ENCODE results near the gene YPEL2.
A peak's percentile ranks its signal among the peaks of the same experiment; 100 is the strongest.

YPEL2 gene

DNA sequence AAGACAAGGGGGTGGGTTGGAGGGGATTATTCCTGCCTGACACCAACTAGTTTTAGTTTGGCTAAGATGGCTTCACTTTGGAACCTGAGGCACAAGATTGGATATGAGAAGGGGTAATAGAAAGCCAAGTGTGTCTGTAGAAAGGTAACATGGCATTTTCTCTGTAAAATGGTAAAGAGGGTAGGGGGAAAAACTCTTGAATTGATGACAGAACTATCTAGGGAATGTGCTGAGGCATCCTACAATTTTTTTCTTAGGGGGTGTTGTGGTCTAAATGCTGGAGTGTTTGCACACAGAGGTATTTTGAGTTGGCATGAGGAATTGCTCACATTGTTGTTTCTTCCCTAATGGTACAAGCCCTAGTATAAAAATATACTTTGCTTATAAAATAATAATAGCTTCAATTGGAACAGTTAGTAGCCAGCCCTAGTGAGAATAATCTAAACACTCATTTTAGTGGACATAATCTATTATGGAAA lies 25.8 kb downstream of the YPEL2 start:
- DNase-seq, result no peak

DNA sequence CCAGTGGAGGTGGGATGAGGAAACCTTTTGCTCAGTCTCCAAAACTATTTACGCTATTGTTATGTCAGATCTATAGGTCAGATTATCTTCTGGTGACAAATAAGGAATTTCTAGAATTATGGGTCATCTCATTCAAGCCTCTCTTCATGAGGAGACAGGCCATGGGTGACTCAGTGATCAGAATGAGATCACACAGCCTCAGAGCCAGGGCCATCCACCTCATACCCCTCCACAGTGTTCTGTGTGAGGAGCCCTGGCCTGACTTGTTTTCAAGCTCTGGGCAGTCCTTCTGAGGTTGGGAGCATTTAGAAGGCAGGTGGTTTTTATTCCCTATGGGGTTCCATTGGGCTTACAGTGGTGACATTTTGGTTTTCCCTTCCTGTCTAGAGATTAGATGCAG lies 26.5 kb downstream of the YPEL2 start:
- peak in 1 of 4 experiments; percentile 32 for DNase-seq

DNA sequence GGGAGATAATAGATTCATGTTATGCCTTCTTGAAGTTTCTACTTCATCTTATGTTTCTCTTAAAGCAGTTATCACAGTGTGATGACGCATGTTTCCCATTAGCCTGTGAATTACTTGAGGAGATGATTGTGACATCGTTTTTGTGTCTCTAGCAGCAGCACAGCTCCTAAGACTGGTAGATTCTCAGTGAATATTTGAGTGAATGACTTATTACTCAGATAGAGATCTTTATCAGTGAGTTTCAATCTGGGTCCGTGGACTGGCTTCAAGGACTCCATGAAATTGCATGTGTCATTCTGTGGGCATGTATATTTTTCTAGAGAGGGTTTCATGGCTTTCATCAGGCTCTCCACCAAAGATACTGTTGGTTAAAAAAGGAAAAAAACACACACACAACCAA lies 29.9 kb downstream of the YPEL2 start:
- peak in 2 of 4 experiments; percentile 32 to 36 for DNase-seq

DNA sequence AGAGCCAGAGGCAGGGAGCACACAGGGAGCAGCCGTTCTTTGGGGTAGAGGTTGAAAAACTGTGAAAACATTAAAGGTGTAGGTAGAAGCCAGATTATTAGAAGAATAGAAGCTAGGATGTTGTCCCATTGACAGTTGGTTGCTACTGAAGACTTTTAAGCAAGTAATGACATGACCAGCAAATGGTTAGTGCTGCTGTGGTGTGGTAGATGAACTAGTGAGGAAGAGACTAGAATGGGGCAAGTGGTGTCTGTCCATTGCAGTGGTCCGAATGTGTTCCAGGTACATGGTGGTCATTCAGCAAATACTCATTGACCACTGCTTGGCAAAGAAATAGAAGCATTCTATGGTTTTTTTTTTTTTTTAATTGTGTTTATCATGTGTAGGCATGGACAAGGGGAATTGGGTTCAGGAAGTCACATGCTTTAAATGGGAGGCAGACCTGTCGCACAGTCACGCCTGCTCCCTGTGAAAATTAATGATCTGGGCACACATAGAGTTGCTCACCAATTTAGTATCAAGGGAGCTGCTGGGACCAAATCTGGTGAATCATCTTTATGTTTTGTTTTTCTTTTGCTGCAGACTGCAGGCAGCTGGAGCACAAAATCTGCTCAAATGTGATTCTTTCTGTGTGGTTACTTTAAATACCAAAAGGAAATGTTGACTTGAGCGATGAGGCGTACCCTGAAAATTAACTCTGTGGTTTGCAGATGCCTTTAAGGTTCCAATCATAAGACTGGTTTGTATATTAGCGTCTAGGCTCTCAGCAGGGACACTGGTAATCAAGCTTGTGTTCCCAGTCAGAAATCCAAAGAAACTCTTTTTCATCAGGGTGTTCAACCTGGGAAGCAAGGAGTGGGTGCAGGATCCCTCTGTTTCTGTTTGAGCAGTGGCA lies 30.7 kb downstream of the YPEL2 start:
- peak in 1 of 4 experiments; percentile 16 for DNase-seq

DNA sequence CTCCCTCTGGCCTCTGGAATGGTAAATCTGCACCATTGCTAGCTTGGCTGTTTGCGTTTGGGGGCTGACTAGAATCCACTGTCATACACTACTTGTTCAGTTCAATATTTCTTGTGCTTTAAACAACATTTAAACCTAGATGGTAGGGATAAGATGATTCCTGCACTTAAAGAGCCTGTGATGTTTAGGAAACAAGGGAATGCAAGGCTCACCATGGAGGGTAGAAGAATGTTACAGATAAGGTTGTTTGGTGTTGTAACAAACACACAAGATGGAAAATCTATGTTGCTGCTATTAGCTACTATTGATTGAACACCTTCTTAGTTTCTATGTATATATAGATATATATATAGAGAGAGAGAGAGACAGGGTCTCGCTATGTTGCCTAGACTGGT lies 31.4 kb downstream of the YPEL2 start:
- DNase-seq, result no peak

DNA sequence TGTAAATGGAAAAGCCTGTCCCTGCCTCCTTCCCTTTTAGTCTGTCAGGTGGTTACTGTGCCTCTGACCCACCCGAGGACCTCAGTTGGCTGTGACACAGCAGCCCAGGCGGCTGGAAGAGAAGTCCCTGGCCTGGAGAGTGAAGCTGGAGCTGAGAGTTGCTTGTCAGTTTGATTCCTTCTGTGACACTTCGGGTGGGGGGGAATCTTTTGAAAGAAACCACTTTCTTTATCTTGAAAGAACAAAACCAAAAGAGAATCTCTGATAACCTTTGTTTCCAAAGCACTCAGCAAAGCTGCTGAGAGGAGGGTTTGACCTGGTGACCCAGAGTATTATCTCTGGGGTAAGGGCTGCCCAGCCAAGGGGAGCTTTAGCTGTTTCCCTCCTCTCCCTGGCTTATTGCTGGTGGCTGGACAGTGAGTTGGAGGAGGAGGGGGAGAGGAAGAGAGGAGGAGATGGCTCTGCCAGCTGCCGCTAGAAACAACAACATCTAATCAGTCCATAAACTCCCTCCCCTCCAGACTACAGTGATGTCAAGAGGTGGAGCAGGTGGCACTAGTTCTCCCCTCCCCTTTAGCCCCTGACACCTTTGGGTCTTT lies 34.0 kb downstream of the YPEL2 start:
- peak; percentile 25 to 50 (median 39) for DNase-seq

DNA sequence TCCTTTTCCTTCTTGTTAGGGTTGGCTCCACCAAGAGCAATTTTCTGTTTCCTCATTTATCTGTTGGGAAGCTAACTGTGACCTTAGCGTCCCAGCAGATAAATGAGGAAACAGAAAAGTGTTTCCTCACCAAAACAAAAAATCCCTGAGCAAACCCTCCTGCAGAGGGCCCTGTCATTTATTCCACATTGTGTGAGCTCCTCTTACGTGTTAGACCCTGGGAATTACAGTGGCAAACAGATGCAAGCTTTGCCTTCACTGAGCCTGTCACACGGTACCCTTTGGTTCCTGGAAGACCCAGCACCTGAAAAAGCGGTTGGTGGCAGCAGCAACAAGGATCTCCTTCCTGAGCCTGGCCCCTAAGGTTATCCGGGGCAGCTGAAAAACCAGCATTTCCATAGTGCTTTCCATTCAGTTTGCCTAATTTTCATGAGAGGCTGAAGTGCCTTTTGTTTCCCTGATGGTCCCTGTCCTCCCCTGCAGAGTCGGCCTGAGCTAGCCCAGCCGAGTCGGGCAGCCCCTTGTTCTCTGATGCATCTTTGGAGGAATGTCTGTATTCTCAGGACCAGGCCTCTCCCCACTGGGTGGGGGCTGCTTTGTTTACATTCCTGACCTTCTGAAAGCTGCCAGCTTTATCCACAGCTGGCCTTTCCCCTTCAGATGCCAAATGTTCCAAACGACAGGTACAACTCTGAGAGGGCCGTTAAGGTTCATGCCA lies 34.7 kb downstream of the YPEL2 start:
- DNase-seq, result peak; percentile 78 to 90 (median 84)

DNA sequence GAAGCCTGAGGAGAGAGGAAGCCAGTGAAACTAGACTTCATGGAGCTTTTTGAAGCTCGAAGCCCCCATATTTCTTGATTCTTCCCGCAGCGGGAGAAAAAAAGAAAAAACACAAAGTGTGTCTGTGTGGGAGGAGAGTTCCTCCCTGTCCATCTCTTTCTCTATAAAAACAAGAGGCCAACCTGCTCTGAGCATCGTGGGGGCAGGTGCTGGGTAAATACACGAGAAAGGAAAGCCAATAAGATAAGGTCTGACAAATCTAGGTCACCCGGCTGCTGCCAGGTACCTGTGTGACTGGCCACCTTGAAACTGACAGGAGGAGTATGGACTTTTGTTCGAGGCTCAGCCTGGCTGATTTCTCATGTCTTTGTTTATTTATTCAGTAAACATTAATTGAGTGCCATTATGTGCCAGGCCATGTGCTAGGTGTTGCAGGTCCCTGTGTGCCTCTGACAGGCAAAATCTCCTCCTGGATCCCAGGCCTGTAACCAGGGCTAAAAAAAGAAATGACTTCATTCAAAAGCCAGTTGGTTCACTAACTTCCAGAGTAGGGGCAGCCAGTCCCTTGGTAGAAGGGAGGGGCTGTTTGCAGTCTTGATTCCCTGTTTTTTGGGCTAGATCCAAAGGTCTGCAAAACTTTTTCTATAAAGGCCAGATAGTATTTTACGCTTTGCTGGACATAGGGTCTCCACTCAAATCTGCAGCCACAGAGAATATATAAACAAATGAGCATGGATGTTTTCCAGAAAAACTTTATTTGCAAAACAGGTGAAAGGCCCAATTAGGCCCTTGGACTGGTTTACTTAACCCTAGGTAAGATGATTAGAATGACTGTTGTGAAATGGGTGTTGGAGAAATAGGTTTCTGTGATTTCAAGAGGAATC lies 35.6 kb downstream of the YPEL2 start:
- DNase-seq, result peak in 3 of 4 experiments; percentile 18 to 32 (median 30)

DNA sequence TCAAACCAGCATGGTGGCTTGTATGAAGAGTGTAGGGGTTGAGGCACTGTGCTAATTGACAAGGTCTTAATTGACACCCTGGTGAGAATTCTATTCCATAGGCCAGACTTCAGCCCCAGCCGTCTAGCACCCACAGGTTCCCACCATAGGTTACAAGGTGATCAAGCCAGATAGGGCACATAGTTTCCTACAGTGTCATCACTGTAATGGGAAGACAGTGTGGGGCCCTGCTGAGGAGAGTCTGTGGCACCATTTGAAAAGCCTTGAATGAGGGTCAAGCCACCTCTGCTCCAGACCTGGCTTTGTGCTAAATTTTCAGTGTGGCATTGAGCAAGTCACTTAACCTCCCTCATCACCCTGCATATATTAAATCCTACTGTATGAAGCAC lies 36.2 kb downstream of the YPEL2 start:
- DNase-seq, result no peak

DNA sequence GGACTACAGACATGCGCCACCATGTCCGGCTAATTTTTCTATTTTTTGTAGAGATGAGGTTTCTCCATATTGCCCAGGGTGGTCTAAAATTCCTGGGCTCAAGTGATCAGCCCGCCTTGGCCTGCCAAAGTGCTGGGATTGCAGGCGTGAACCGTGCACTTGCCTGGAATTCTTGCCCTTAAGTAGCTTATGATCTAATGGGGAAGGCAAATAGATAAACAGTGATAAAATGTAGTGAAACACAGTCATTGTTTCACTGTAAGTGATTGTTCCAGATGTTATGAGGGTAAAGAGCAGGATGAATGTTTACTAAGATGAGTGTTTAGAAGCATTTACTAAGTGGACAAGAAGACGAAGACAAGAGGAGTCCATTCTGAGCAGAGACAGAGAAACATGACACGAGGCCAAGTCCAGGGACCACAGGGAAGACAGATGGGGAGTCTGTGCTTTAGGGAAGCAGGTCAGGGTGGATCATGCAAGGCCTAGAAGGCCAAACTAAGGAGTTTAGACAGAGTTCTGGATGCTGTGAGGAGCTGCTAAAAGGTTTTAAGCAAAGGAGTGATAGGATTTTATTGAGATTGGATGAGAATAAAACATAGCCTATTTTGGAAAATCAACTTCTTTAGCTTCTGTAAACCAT lies 36.9 kb downstream of the YPEL2 start:
- peak in 1 of 4 experiments; percentile 12 for DNase-seq

DNA sequence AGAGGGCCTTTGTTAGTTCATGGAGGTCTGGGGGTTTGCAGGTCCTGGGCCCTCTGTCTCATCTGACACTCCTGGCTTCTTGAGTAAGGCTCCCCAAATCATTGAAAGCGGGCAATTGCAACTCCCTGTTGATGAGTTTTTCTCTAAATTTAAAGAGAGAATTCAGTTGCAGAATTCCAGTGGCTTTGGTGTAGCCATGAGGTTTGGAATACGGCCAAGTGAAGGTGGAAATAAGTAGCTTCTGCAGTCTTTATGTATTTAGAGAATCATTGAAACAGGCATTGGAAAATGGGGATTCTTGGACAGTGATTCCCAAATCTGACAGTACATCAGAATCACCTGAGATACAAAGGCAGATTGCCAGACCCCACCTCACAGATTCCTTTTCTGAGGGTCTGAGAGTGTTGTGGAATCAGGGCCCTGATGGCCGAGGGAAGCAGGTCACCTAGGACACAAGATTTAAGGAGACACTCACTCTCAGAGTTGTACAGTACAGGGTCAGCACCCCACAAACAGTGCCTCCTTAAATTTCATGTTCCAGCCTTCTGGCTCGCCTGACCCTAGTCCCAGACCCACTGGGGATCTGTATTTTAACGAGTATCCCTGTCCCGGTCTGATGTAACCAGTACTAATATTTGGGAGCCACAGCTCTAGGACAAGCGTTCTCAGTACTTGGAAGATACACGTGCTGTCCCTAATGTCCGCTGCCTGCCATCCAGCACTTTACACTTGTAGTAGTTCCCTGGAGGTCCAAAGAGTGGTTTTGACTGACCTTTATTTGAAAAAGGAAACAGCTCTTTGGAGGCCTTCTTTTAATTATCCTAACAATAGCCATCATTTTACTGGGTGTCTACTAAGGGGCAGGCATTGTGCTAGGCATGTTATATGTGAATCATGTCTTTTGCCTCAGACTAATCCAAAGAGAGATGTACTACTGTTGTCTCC lies 37.8 kb downstream of the YPEL2 start:
- no peak for DNase-seq

DNA sequence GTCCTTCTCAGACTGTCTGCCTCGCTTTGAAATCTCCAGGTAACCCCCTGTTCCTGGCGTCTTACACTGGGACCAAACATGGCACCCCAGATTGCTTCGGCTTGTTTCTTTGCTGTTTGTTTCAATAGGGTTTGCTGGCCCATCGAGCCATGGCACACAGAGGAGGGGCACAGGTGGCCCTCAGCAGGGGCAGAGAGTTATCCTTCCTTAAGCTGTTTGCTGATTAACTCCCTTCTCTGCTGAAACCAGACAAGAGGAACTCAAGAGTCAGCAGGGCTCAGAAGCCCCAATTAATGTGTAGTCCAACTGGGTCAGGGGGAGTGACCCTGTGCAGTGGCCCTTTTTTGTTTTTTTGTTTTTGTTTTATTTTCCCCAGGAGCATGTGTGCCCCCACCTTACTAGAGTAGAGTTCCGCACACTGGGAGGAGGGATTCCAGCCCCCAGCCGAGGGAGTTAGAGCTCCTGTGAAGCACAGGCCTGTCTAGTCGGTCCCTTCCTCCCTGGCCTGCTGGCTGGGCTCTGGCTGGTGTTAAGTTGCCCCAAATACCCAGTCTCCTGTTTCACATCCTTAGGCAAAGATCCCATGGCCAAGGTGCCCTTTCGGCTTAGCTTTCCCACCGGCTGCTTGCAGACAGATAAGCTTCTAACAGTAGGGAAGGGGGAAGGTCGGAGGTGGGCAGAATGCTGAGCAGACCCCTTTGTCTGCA lies 39.3 kb downstream of the YPEL2 start:
- DNase-seq, result peak in 1 of 4 experiments; percentile 35

DNA sequence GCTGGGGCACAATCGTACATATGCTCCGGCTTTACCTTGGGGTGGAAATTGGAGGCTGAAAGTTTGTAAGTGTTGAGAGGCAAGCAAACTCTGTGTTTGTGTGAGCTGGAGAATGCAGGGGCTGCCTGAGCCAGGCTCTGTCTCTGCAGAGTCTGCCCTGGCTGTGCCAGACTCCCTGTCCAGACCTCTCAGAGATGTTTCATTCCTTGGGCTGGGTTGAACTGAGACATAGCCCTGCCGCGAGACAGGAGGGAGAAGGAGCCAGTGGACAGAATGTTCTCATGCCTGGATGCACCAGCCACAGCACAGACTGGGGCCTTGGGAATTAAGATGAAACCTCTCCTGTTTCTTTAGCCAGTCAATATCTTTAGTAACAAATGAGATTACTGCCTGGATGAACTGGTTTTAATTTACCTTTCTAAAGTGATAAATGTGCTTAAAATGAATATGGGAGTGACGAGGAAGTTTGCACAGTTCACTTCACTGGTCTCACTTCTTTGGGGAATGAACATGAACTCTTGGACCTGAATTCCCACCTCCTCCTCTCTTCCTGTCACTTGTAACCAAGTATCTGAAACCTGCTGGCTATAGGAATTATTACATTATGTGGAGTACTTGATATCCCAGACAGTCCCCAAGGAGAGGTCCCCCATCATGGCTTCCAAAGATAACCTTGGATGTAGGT lies 40.1 kb downstream of the YPEL2 start:
- DNase-seq, result no peak

DNA sequence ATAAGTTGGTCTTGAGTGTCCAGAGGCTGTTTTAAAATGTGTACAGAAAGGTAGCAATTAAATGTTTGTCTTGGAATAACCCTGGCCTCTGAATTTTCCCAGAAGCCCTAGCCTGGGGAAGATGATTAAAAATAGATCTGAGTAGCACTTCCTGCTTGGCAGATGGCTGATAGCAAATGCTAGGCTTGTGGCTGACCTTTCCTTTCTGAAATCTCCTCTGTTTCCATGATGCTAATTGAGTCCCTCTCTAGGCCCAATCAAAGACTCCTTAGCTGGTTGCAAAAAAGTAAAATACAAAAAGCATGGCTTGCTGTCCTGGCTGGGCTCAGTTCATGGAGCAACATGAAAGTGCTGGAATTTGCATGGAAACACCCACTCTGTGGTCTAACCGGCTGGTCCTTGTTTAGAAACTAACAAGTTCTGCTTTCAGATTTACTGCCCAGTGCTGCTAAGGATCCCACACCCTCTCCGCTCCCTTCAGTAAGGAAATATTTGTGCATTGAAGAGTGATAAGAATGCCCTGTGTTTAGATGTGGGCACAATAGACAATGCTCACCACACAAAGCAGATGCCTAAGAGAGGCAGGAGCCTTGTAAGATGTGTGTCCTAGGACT lies 40.8 kb downstream of the YPEL2 start:
- peak; percentile 74 to 90 (median 84) for DNase-seq

DNA sequence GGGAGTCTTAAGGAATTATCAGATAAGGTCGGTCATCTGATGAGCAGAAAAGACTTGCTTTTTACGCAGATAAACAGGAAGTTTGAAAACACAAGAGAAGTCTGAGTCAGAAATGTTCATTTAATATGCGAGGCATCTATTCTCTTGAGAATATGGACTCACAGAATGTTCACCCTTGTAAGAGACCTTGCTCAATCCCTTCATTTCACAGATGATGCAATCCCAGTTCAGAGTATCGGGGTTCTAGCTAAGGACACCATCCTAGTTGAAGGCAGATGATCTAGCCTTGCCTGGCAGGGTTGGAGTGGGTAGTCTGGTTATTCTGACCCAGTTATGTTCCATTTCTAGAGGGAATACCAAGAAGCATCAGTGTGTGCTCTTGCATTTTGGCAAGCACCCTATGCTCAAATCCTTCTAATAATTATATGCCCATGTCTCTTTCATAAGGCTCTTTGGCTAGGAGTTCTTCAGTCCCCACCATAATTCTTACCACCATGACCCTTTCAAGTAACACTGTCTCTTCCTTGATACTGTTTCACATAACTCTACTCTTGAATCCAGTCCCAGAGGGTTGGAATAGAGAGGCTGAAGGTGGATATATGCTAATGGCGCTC lies 42.5 kb downstream of the YPEL2 start:
- DNase-seq, result peak; percentile 62 to 88 (median 74)

DNA sequence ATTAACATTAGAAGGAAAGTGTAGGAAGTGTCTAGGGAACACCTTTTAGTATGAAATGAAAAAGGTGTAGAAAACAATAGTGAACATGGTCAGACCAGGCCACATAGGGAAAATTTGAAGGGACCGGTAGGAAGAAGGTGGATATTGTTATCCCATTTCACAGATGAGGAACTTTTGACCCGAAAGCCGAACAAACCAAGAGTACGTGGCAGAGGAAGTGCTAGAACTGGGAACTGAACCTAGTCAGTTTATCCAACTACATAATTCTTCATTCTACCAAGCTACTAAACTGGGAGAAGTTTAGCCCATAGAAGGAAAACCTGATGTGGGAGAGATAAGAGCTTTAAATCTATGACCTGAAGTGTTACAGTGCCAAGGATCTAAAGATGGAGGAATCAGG lies 43.2 kb downstream of the YPEL2 start:
- peak in 3 of 4 experiments; percentile 21 to 46 (median 27) for DNase-seq

DNA sequence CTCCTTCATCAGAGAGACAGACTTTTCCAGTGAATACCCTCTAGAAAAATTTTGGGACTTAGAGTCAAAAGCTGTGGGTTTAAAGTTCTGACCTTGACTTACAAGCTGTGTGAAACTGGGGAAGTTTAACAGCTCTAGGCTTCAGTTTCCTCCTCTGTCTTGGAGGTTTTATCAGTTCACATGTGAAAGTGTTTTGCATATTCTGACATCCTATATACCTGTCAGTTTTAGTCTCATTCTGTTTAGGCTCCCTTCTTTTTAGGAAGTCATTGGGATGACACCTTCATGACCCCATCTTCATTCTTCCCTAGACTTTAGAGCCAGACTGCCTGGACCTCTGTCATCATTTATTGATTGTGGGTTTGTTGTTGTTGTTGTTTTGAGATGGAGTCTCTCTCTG lies 44.4 kb downstream of the YPEL2 start:
- peak in 2 of 4 experiments; percentile 31 to 36 for DNase-seq

DNA sequence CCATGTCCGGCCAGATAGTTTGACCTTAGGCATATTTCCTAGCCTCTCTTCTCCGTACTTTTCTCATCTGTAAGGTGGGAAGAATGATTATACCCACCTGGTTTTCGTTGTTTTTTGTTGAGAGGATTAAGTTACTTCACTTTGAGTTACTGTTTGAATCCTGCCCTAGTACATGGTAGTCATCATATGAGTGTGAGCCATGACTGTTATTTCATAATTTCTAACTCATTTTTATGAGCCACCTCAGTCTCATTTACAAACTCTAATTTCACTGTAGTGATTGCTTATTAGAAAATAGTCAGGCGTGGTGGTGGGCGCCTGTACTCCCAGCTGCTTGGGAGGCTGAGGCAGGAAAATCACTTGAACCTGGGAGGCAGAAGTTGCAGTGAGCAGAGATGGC lies 45.1 kb downstream of the YPEL2 start:
- peak in 3 of 4 experiments; percentile 18 to 55 (median 50) for DNase-seq
